Neural cell (in vitro differentiated cells): ENCODE data around the gene DCPS.

ENCODE experiments used
- CTCF ChIP-seq: fragments of 450-650 bp; IDR thresholded peaks from 2 replicates; pipeline ENCODE4 v1.5.1; 2014; ENCODE audit warnings: antibody characterized with exemption, mild to moderate bottlenecking, moderate library complexity; ENCODE audit not compliant: poor library complexity, severe bottlenecking
- EP300 ChIP-seq: fragments of 450-650 bp; conservative IDR thresholded peaks from 2 replicates; pipeline ENCODE4 v1.6.1; 2014; ENCODE audit warnings: antibody characterized with exemption, mild to moderate bottlenecking, moderate library complexity; ENCODE audit not compliant: poor library complexity, severe bottlenecking
- EZH2 ChIP-seq: fragments of 200-600, 300-800 bp; shearing (Covaris generic), sonication (generic); IDR thresholded peaks from 2 replicates; pipeline ENCODE4 v1.6.1; 2014; ENCODE audit warnings: antibody characterized with exemption, low read length, borderline replicate concordance, mild to moderate bottlenecking; ENCODE audit not compliant: insufficient read depth, poor library complexity, severe bottlenecking
- POLR2AphosphoS5 ChIP-seq: IDR thresholded peaks from 2 replicates; pipeline ENCODE4 v1.6.1; 2012
- RAD21 ChIP-seq: fragments of 450-650 bp; conservative IDR thresholded peaks from 2 replicates; pipeline ENCODE4 v1.6.1; 2014; ENCODE audit warnings: antibody characterized with exemption, mild to moderate bottlenecking, moderate library complexity
- REST ChIP-seq: IDR thresholded peaks from 2 replicates; pipeline ENCODE4 v1.6.1; 2012; ENCODE audit warnings: borderline replicate concordance
- TAF1 ChIP-seq: IDR thresholded peaks from 2 replicates; pipeline ENCODE4 v1.6.1; 2012; ENCODE audit warnings: low read depth

- TF ChIP-seq CTCF (no peak), EZH2 (no peak), RAD21 (no peak), EP300 (no peak), REST (no peak), POLR2AphosphoS5 (no peak), TAF1 (no peak)
Observed at GRCh38 chr11:126256216-126256615, 47.6 kb upstream of the DCPS start.
